Right lobe of liver (tissue), 6 donors: ENCODE measurements around the gene UPF3B. TPM values are rescaled to one million over a fixed set of nuclear protein-coding genes. Genes with fewer than 3 reads are reported as not detected.
"Not testable (repeated sequence)": the region's sequence is repeated elsewhere in the genome, so short reads cannot be mapped to it uniquely, and the experiment has no call there.

Experiments
- ATAC-seq, 4 donors: fragments of 200-7000 bp; cut with Tn5 transposase; one replicate each; pipeline ENCODE4 v1.9.1; 2020; ENCODE audit warnings: mild to moderate bottlenecking in 4 of 4, moderate library complexity in 4 of 4
- DNase-seq, 3 donors: peaks; one replicate each; pipeline ENCODE4 v3.0.0-alpha.2; 2020
- H3K27ac ChIP-seq, 3 donors: fragments of 200-600 bp; one replicate each; pipeline ENCODE4 v1.8.0; 2022
- H3K27me3 ChIP-seq, 2 donors: fragments of 200-600 bp; one replicate each; pipeline ENCODE4 v1.8.0; 2022
- H3K36me3 ChIP-seq, 4 donors: fragments of 200-600 bp; sonication (generic) in 1 of 4; one replicate each; pipeline versions ENCODE4 v1.5.1 to v1.8.0; 2017 to 2022; ENCODE audit warnings: control low read depth in 1 of 4
- H3K4me1 ChIP-seq, 4 donors: fragments of 200-600 bp; sonication (generic) in 1 of 4; one replicate each; pipeline versions ENCODE4 v1.5.1 to v1.8.0; 2017 to 2022; ENCODE audit warnings: control low read depth in 1 of 4
- H3K4me3 ChIP-seq, 3 donors: fragments of 200-600 bp; one replicate each; pipeline ENCODE4 v1.8.0; 2022
- H3K9me3 ChIP-seq, 4 donors: fragments of 200-600 bp; sonication (generic) in 1 of 4; one replicate each; pipeline versions ENCODE4 v1.5.1 to v1.8.0; 2017 to 2022; ENCODE audit warnings: control low read depth in 1 of 4
- CTCF ChIP-seq, 4 donors: fragments of 200-600 bp in 3 of 4; fragments of 450-650 bp in 1 of 4; IDR thresholded peaks; one replicate each; pipeline versions ENCODE4 v1.5.1 to v1.8.0; 2016 to 2022; ENCODE audit warnings: antibody characterized with exemption in 4 of 4, mild to moderate bottlenecking in 2 of 4
- POLR2A ChIP-seq: fragments of 450-650 bp; IDR thresholded peaks from one replicate; pipeline ENCODE4 v1.6.1; 2017; ENCODE audit warnings: antibody characterized with exemption, mild to moderate bottlenecking
- WGBS: methylation state at CpG from one replicate; pipeline ENCODE4 v1.1.6; 2018; ENCODE audit warnings: low coverage, low lambda C conversion rate; ENCODE audit not compliant: insufficient coverage; ENCODE audit errors: missing lambda C conversion rate; 5-methylcytosine and 5-hydroxymethylcytosine counted together
- intact Hi-C, 2 donors: fragments of 100-400 bp; cut with DNase I; formaldehyde crosslinking; loops; one replicate each; pipeline versions ENCODE4 v1.11.2 to v1.14.1; 2022
- total RNA-seq, 6 experiments: library from RNA; depleted of rRNA in 2 of 6; stranded (reverse); fragments of >200 nt in 2 of 6; fragmentation: NEBNext Ultra II Directional in 3 of 6; extraction: Animal tissue kit (Norgen Biotek cat#: 25700) in 3 of 6; gene quantifications; one replicate each; pipeline versions ENCODE4 v1.1.0 to v1.2.4, GENCODE V29; 2016 to 2023
- donor health status: DM: no; HTN: yes; CAD: no.
- donor health status: DM: no; HTN: no; CAD: no.
- donor health status: DM: no; HTN: no; CAD: no.
- donor health status: DM: no; HTN: yes; CAD: no.
- donor health status: DM: no; HTN: yes; CAD: no.

UPF3B gene
- total RNA-seq, 6 experiments from 2014 or later: 1.9 to 3.5 (median 2.5) TPM

DNA sequence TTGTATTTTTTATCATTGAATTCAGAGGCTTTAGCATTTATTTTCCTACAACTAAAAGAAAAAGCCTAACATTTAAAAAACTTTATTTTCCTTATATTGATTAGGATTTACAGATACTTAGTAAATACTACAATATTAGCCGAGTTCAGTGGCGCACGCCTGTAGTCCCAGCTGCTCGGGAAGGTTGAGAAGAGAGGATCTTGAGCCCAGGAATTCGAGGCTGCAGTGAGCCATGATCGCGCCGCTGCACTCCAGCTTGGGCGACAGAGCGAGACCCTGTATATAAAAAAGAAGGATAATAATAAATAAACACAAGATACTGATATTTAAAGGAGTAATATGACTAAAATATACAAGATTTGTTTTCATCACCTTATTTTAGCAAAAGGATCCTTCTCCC, 681 bp upstream of the UPF3B start:
- H3K4me3 ChIP-seq: peak overlapping the region; percentile 7 to 72 (median 27)
- ATAC-seq: no peak
- DNase-seq: no peak

GRCh38 chrX:119833905-119834304, 18.9 kb downstream of the UPF3B start:
- H3K4me3 ChIP-seq: no peak overlapping the region
- ATAC-seq (no peak), DNase-seq (no peak)
- intact Hi-C loops: no loop called here
- H3K9me3 ChIP-seq: no peaks in the 10 kb centered on the region
- no peaks in the 10 kb centered on the region for H3K27me3 ChIP-seq
- TF ChIP-seq POLR2A: no peak
- no peak overlapping the region for H3K27ac ChIP-seq
- no peaks in the 10 kb centered on the region for H3K4me1 ChIP-seq
- peaks cover 0 to 8% (median 0%) of the 10 kb centered on the region in 4 donors for H3K36me3 ChIP-seq
- WGBS: 49% methylated on average over 3 of the region's 3 CpGs

More for the DNA sequence above, 681 bp upstream of the UPF3B start:
- H3K27me3 ChIP-seq: no peaks in the 10 kb centered on the region
- peaks cover 0 to 5% (median 0%) of the 10 kb centered on the region in 4 donors for H3K4me1 ChIP-seq
- WGBS: 52% methylated on average over 10 of the region's 10 CpGs
- TF ChIP-seq POLR2A (no peak), CTCF (IDR thresholded peaks at IDR 0.05) (no peak)
- H3K9me3 ChIP-seq: no peaks in the 10 kb centered on the region
- H3K36me3 ChIP-seq: peaks cover 0 to 2% (median 0%) of the 10 kb centered on the region in 4 donors
- peak overlapping the region in 2 of 3 donors; percentile 16 to 83 for H3K27ac ChIP-seq
- intact Hi-C loops: no loop called here

DNA sequence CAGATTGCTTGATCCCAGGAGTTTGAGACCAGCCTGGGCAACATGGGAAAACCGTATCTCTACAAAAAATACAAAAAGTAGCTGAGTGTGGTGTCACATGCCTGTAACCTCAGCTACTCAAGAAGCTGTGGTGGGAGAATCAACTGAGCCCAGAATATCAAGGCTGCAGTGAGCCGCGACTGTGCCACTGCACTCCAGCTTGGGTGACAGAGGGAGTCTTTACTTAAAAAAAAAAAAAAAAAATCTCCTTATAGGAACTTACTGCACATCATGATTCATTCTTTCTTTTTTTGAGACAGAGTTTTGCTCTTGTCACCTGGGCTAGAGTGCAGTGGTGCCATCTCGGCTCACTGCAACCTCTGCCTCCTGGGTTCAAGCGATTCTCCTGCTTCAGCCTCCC, 24.3 kb downstream of the UPF3B start:
- DNase-seq: no peak

GRCh38 chrX:119826399-119826959, 26.3 kb downstream of the UPF3B start:
- no peaks in the 10 kb centered on the region for H3K27me3 ChIP-seq
- ATAC-seq: peak; percentile 60 to 77 (median 66)
- H3K4me3 ChIP-seq: no peak overlapping the region
- 17% methylated on average over 7 of the region's 7 CpGs for WGBS
- H3K9me3 ChIP-seq: no peaks in the 10 kb centered on the region
- intact Hi-C loops: no loop called here
- H3K4me1 ChIP-seq: peaks cover 0 to 11% (median 0%) of the 10 kb centered on the region in 4 donors
- peak overlapping the region; percentile 25 to 76 (median 54) for H3K27ac ChIP-seq
- H3K36me3 ChIP-seq: no peaks in the 10 kb centered on the region
- DNase-seq: peak in 2 of 3 donors; percentile 24 to 51
- TF ChIP-seq POLR2A (no peak), CTCF (IDR thresholded peaks at IDR 0.05) (no peak)

More for the DNA sequence above, 24.3 kb downstream of the UPF3B start:
- TF ChIP-seq CTCF (IDR thresholded peaks at IDR 0.05) (no peak), POLR2A (no peak)
- ATAC-seq: no peak
- Histone ChIP-seq H3K4me1 (peaks cover 0 to 11% (median 0%) of the 10 kb centered on the region in 4 donors), H3K27me3 (no peaks in the 10 kb centered on the region), H3K9me3 (no peaks in the 10 kb centered on the region), H3K36me3 (no peaks in the 10 kb centered on the region), H3K27ac (no peak overlapping the region), H3K4me3 (no peak overlapping the region)
- WGBS: 90% methylated on average over 5 of the region's 5 CpGs
- intact Hi-C loops: no loop called here

GRCh38 chrX:119824221-119824620, 28.5 kb downstream of the UPF3B start:
- Histone ChIP-seq H3K4me1 (peaks cover 0 to 14% (median 0%) of the 10 kb centered on the region in 4 donors), H3K27ac (peak overlapping the region in 1 of 3 donors; percentile 76)
- H3K27me3 ChIP-seq, DNase-seq, H3K9me3 ChIP-seq, H3K36me3 ChIP-seq, H3K4me3 ChIP-seq, intact Hi-C loops: not testable (repeated sequence)
- ATAC-seq: peak; percentile 48 to 63 (median 53)
- no CpG with 5 or more reads among the region's 5 CpGs for WGBS

- H3K27me3 ChIP-seq, H3K4me3 ChIP-seq, intact Hi-C loops, H3K36me3 ChIP-seq, DNase-seq, H3K9me3 ChIP-seq: not testable (repeated sequence)
- H3K4me1 ChIP-seq: peaks cover 0 to 11% (median 0%) of the 10 kb centered on the region in 4 donors
- ATAC-seq: peak; percentile 48 to 68 (median 66)
- peak overlapping the region in 2 of 3 donors; percentile 72 to 81 for H3K27ac ChIP-seq
- WGBS: 40% methylated on average over 3 of the region's 3 CpGs
Measured at GRCh38 chrX:119821703-119822102, 31.1 kb downstream of the UPF3B start.
